Esophagus muscularis mucosa (tissue), 4 donors: ENCODE results near the gene SPATA13. TPM values are rescaled to one million over a fixed set of nuclear protein-coding genes. Genes with fewer than 3 reads are reported as not detected.

ENCODE experiments used
- DNase-seq: peaks from one replicate; pipeline ENCODE4 v3.0.0-alpha.2; 2017; ENCODE audit errors: extremely low spot score
- H3K27ac ChIP-seq, 4 donors: fragments of 200-600 bp; sonication (generic); replicated peaks in 1 of 4; 1 replicate in 3 of 4; 2 replicates in 1 of 4; pipeline ENCODE4 v1.5.1; 2016 to 2019; ENCODE audit warnings: mild to moderate bottlenecking in 1 of 4
- H3K27me3 ChIP-seq, 4 donors: fragments of 200-600 bp; sonication (generic); one replicate each; pipeline versions ENCODE4 v1.5.1 to v1.6.0; 2016 to 2019
- H3K36me3 ChIP-seq, 4 donors: fragments of 200-600 bp; sonication (generic); one replicate each; pipeline ENCODE4 v1.5.1; 2016 to 2019
- H3K4me1 ChIP-seq, 4 donors: fragments of 200-600 bp; sonication (generic); one replicate each; pipeline ENCODE4 v1.5.1; 2016 to 2019
- H3K4me3 ChIP-seq, 4 donors: fragments of 200-600 bp; sonication (generic); 1 replicate in 2 of 4; 2 replicates in 2 of 4; pipeline ENCODE4 v1.5.1; 2016 to 2019; ENCODE audit warnings: mild to moderate bottlenecking in 4 of 4, moderate library complexity in 1 of 4
- H3K9me3 ChIP-seq, 4 donors: fragments of 200-600 bp; sonication (generic); 1 replicate in 3 of 4; 2 replicates in 1 of 4; pipeline ENCODE4 v1.5.1; 2016 to 2019
- EP300 ChIP-seq: sonication (generic); formaldehyde crosslinking; IDR thresholded peaks from one replicate; pipeline ENCODE4 v1.6.1; 2017; ENCODE audit warnings: antibody characterized with exemption
- POLR2A ChIP-seq: fragments of 450-650 bp; IDR thresholded peaks from one replicate; pipeline ENCODE4 v1.6.1; 2017; ENCODE audit warnings: antibody characterized with exemption, moderate library complexity, mild to moderate bottlenecking, low read depth
- POLR2AphosphoS5 ChIP-seq, 2 donors: sonication (generic); formaldehyde crosslinking; IDR thresholded peaks; one replicate each; pipeline ENCODE4 v1.6.1; 2017; ENCODE audit warnings: antibody characterized with exemption in 2 of 2
- WGBS: methylation state at CpG from one replicate; pipeline ENCODE4 v1.1.5; 2018; 5-methylcytosine and 5-hydroxymethylcytosine counted together
- intact Hi-C: fragments of 100-400 bp; cut with DNase I; formaldehyde crosslinking; loops from one replicate; pipeline ENCODE4 v1.15.1; 2023
- total RNA-seq, 4 donors: library from RNA; depleted of rRNA; stranded (reverse); fragments of >200 nt; gene quantifications; one replicate each; pipeline versions ENCODE4 v1.1.0 to v1.2.1, GENCODE V29; 2016
- TF ChIP-seq, protein P1 (sequence below), 3 experiments: fragments of 200-600 bp in 2 of 3; fragments of 450-650 bp in 1 of 3; sonication (generic) in 2 of 3; IDR thresholded peaks; one replicate each; pipeline ENCODE4 v1.5.1; 2017 to 2019; ENCODE audit warnings: antibody characterized with exemption in 3 of 3, mild to moderate bottlenecking in 2 of 3, moderate library complexity in 1 of 3

The SPATA13 gene
- total RNA-seq, 4 donors from 2014 or later, result 9.1 to 21.6 (median 17.1) TPM

DNA sequence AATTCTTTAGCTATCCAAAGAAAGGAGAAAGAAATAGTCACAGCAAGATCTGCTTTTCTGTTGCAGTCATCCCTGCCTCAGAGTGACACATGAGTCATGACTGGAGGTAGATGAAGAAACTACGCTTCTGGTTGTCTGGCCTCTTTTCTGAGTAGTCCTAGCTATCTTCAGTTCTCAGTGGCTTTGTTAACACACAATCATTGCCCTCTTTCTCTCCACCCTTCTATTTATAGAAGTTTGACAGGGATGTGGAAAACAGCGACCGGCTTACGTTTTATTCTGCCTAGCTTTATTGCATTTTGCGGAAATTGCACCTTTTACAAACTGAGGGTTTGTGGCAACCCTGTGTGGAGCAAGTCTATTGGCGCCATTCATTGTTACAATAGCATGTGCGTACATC, 26.7 kb downstream of the SPATA13 start:
- no peaks in the 10 kb centered on the region for H3K4me1 ChIP-seq
- H3K9me3 ChIP-seq, result peaks cover 0 to 9% (median 5%) of the 10 kb centered on the region in 4 donors
- DNase-seq, result peak; percentile 34
- intact Hi-C loops, result no loop called here
- WGBS, result 81% methylated on average over 7 of the region's 7 CpGs
- no peak overlapping the region for H3K27ac ChIP-seq
- H3K27me3 ChIP-seq, result no peaks in the 10 kb centered on the region
- H3K4me3 ChIP-seq, result no peak overlapping the region
- TF ChIP-seq EP300, result no peak
- TF ChIP-seq, protein P1, sequence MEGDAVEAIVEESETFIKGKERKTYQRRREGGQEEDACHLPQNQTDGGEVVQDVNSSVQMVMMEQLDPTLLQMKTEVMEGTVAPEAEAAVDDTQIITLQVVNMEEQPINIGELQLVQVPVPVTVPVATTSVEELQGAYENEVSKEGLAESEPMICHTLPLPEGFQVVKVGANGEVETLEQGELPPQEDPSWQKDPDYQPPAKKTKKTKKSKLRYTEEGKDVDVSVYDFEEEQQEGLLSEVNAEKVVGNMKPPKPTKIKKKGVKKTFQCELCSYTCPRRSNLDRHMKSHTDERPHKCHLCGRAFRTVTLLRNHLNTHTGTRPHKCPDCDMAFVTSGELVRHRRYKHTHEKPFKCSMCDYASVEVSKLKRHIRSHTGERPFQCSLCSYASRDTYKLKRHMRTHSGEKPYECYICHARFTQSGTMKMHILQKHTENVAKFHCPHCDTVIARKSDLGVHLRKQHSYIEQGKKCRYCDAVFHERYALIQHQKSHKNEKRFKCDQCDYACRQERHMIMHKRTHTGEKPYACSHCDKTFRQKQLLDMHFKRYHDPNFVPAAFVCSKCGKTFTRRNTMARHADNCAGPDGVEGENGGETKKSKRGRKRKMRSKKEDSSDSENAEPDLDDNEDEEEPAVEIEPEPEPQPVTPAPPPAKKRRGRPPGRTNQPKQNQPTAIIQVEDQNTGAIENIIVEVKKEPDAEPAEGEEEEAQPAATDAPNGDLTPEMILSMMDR (IDR thresholded peaks at IDR 0.05), result no peak
- no peak for TF ChIP-seq POLR2A
- no peak for TF ChIP-seq POLR2AphosphoS5 (IDR thresholded peaks at IDR 0.05)
- no peaks in the 10 kb centered on the region for H3K36me3 ChIP-seq

DNA sequence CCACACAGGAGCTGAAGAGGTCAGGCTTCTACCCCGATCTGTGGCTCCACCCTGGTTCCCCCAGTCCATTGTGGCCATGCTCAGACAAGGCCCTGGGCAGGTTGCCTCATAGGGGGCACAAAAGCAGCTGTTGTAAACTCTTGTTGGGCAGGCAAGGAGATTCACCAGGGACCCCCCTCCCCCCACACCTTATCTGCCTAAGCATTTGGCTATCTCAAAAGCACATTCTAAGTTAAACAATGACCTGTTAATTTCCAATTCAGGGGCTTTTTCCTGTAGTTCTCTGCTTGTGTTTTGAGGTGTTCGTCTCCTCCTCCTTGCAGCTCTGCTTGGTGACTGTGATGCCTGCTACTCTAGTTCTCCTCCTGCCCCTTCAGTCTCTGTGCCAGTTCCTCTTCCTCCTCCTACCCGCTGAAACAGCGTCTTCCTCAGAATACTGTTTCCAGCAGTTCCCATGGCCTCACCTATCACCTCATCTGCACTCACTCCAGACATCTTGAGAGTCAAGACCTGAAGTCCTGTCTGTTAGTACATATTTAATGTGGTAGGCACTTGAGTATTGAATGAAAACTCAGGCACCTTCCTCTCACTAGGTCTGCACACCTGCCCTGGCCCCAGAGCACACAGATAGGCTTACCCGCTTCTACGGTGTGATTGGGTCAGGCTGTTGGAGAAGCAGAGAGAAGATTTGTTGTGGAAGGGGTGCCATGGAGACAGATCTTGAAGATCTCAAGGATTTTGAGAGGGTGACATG, 31.7 kb downstream of the SPATA13 start:
- H3K9me3 ChIP-seq, result peaks cover 0 to 9% (median 5%) of the 10 kb centered on the region in 4 donors
- no peak overlapping the region for H3K27ac ChIP-seq
- TF ChIP-seq EP300 (no peak), POLR2AphosphoS5 (IDR thresholded peaks at IDR 0.05) (no peak), POLR2A (no peak)
- TF ChIP-seq, protein P1 (IDR thresholded peaks at IDR 0.05), result no peak
- 90% methylated on average over 6 of the region's 6 CpGs for WGBS
- no peak overlapping the region for H3K4me3 ChIP-seq
- intact Hi-C loops, result no loop called here
- DNase-seq, result peak; percentile 78
- H3K36me3 ChIP-seq, result no peaks in the 10 kb centered on the region
- no peaks in the 10 kb centered on the region for H3K4me1 ChIP-seq
- H3K27me3 ChIP-seq, result no peaks in the 10 kb centered on the region

DNA sequence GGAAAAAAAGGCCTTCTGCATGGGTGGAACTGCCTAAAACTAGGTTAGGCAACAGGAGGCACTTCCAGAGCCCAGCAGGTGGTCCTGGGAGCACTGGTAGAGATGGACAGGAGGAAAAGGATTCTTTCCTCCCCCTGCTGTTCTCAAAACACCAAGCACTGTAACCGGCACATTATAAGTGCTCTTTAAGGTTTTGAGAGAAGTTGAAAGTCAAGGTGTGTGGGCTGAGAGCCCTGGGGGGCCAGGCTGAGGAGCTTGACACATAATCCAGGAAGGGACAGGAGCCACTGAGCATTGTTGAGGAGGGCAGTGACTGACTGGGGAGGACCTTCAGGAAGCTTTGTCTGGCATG, 32.3 kb downstream of the SPATA13 start:
- no peak for TF ChIP-seq POLR2AphosphoS5 (IDR thresholded peaks at IDR 0.05)
- TF ChIP-seq, protein P1 (IDR thresholded peaks at IDR 0.05), result no peak
- TF ChIP-seq POLR2A, result no peak
- no peak for TF ChIP-seq EP300
- Histone ChIP-seq H3K27ac (no peak overlapping the region), H3K27me3 (no peaks in the 10 kb centered on the region), H3K4me1 (no peaks in the 10 kb centered on the region), H3K9me3 (peaks cover 0 to 9% (median 5%) of the 10 kb centered on the region in 4 donors), H3K4me3 (no peak overlapping the region), H3K36me3 (no peaks in the 10 kb centered on the region)
- intact Hi-C loops, result no loop called here
- WGBS, result 95% methylated on average over 1 of the region's 1 CpG
- no peak for DNase-seq

DNA sequence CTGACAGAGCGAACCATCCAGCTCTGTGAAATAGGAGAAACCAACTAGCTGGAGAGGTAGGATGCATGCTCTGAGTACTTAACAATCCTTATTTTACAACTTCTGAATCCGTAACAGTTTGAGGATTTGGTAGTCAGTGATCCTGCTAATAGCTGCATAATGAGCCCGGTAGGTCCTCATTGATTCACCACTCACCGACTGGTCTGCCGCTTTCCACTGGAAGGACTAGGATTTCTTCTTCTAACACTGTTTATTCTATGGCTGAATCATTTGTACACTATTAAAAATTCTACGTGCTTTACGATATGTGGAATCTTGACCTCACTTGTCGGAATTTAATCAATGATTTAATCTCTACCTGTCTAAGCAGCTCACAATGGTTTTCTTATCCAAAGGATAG, 33.9 kb downstream of the SPATA13 start:
- no peaks in the 10 kb centered on the region for H3K9me3 ChIP-seq
- TF ChIP-seq POLR2A (no peak), POLR2AphosphoS5 (IDR thresholded peaks at IDR 0.05) (no peak), EP300 (no peak)
- TF ChIP-seq, protein P1 (IDR thresholded peaks at IDR 0.05), result no peak
- H3K4me1 ChIP-seq, result no peaks in the 10 kb centered on the region
- DNase-seq, result peak; percentile 55
- no peaks in the 10 kb centered on the region for H3K36me3 ChIP-seq
- WGBS, result 94% methylated on average over 8 of the region's 8 CpGs
- intact Hi-C loops, result no loop called here
- H3K4me3 ChIP-seq, result no peak overlapping the region
- H3K27ac ChIP-seq, result no peak overlapping the region
- H3K27me3 ChIP-seq, result no peaks in the 10 kb centered on the region

GRCh38 chr13:24195626-24196025, 35.1 kb downstream of the SPATA13 start:
- intact Hi-C loops, result no loop called here
- Histone ChIP-seq H3K27me3 (no peaks in the 10 kb centered on the region), H3K4me1 (no peaks in the 10 kb centered on the region), H3K27ac (no peak overlapping the region), H3K4me3 (no peak overlapping the region), H3K9me3 (no peaks in the 10 kb centered on the region), H3K36me3 (no peaks in the 10 kb centered on the region)
- TF ChIP-seq EP300, result no peak
- TF ChIP-seq, protein P1 (IDR thresholded peaks at IDR 0.05), result no peak
- no peak for TF ChIP-seq POLR2AphosphoS5 (IDR thresholded peaks at IDR 0.05)
- no peak for TF ChIP-seq POLR2A
- 79% methylated on average over 1 of the region's 1 CpG for WGBS
- DNase-seq, result no peak
